Left ventricle myocardium superior (tissue), 1 donor: ENCODE data around the gene ZNF99. TPM values are rescaled to one million over a fixed set of nuclear protein-coding genes. Genes with fewer than 3 reads are reported as not detected.
"Not testable (repeated sequence)": the region's sequence is repeated elsewhere in the genome, so short reads cannot be mapped to it uniquely, and the experiment has no call there.

ENCODE experiments used
- ATAC-seq: fragments of 200-7000 bp; cut with Tn5 transposase; one replicate; pipeline ENCODE4 v1.9.1; 2020; ENCODE audit warnings: mild to moderate bottlenecking, moderate library complexity
- DNase-seq: peaks from one replicate; pipeline ENCODE4 v3.0.0-alpha.2; 2020
- intact Hi-C: fragments of 100-400 bp; cut with micrococcal nuclease; formaldehyde crosslinking; loops from one replicate; pipeline ENCODE4 v1.11.0; 2022
- long read RNA-seq: library from polyadenylated mRNA; unstranded; transcript quantifications from one replicate; pipeline ENCODE4 v2.0.0, GENCODE V29; 2021
- total RNA-seq: library from RNA; stranded (reverse); fragmentation: NEBNext Ultra II Directional; extraction: Animal tissue kit (Norgen Biotek cat#: 25700); gene quantifications from one replicate; pipeline ENCODE4 v1.2.1, GENCODE V29; 2021
- donor health status: DM: no; HTN: yes; CAD: no; lungs with severe emphysema.

The ZNF99 gene
- total RNA-seq = 0.02 TPM
- long read RNA-seq = 0 reads

- peak; percentile 99 for ATAC-seq
- peak; percentile 73 for DNase-seq
- intact Hi-C loops = no loop called here
Measured at GRCh38 chr19:22783651-22784410, at the start of gene ZNF99. TSS of gene ZNF99 (minus strand) at chr19:22784151. CDS start at chr19:22784016, 135 bp downstream.

GRCh38 chr19:22832031-22832762 is 48.2 kb upstream of the ZNF99 start, which contains the start of gene ZNF723:
TSS of gene ZNF723 (plus strand) at chr19:22832291. CDS start at chr19:22832380, 89 bp downstream.
- no peak for ATAC-seq
- DNase-seq = peak; percentile 30
- intact Hi-C loops = no loop called here

- DNase-seq (no peak), ATAC-seq (no peak)
- intact Hi-C loops = no loop called here
Measured at GRCh38 chr19:22831211-22831610, 47.3 kb upstream of the ZNF99 start.

- ATAC-seq (no peak), DNase-seq (no peak)
- intact Hi-C loops = no loop called here
Measured at GRCh38 chr19:22814124-22814523, 30.2 kb upstream of the ZNF99 start.

DNA sequence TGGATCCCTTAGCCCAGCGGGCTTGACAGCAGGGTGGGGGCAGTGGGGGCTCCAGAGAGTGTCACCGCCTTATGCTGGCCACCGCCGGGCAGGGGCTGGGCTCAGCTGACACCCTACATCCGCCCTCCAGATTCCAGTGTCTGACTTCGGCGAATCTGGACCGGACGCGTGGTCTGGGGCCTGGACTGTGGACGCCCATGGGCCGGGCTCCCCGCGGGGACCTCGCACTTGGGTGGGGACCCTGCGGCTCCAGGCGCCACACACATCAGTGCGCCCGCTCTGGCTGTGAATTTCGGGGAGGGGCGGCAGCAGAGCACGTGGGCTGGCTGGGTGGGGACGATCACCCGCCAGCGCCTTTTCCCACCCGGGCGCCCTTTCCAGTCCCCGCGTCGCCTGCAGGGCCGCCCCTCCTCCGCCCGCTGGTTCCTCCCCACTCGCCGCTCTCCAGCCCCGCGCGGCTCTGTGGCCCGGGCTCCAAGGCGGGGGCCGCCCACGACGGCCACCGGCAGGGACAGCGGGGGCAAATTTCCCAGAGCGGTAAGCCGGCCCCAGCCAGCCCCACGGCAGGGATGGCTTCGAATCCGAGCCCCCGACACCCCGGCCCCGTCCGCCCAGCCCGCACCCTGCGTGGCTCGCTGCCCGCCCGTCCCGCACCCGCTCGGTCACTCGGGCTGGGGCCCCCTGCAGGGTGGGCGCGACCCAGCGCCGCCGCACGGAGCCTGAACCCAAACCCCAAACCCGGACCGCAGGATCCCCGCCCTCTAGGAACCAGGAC is 23.3 kb upstream of the ZNF99 start:
- ATAC-seq (no peak), DNase-seq (no peak)
- intact Hi-C loops = no loop called here

GRCh38 chr19:22806418-22806817 is 22.5 kb upstream of the ZNF99 start:
- DNase-seq (no peak), ATAC-seq (no peak)
- intact Hi-C loops = no loop called here

DNA sequence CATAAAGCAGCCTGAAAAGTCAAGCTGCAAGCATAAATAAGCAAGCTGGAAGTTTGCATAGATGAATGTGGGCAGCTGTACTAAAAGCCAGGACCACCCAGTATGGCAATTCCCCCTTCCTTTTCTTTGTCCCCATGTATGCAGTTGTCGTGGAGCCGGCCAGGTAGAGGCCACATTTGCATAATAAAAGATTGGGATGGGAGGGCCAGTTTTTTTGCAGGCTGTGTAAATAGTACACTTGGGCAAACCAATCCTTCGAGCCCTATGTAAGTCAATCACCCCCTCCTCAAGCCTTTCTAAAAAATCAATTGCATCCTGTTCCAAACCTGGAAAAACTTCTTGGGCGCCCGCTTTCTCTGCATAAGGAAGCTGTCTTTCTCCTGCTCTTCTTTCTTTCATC is 13.1 kb upstream of the ZNF99 start:
- intact Hi-C loops = no loop called here
- ATAC-seq (no peak), DNase-seq (no peak)

- ATAC-seq, intact Hi-C loops, DNase-seq: not testable (repeated sequence)
Measured at GRCh38 chr19:22792863-22793262, 8.9 kb upstream of the ZNF99 start.

DNA sequence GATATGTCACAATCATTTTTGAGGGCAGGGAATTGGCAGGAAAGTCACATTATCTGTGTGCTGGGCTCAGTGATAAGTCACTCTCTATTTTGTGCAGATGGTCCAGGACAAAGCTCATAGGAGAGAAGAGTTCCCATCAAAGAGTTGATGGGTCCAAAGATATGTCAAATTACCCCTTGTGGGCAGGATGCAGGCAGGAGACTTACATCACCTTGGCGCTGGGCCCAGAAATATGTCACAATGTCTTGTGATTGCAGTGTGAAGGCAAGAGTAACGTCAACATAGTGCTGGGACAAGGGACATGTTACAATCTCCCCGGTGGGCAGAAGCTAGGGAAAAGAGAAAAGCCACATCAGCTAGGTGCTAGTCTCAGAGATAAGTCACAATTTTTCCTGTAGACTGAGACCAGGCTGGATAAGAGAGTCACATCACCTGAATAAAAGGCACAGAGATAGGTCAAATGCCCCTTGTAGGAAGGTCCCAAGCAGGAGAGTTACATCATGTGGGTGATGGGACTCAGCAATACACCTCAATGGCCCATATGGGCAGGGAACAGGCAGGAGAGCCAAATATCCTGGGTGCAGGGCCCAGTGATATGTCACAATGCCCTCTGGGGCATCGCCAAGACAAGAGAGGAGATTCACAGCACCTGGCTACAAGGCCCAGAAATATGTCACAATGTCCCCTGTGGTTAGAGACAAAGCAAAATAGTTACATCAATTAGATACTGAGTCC is 47.9 kb downstream of the ZNF99 start:
- no peak for DNase-seq
- ATAC-seq = no peak
- intact Hi-C loops = no loop called here

DNA sequence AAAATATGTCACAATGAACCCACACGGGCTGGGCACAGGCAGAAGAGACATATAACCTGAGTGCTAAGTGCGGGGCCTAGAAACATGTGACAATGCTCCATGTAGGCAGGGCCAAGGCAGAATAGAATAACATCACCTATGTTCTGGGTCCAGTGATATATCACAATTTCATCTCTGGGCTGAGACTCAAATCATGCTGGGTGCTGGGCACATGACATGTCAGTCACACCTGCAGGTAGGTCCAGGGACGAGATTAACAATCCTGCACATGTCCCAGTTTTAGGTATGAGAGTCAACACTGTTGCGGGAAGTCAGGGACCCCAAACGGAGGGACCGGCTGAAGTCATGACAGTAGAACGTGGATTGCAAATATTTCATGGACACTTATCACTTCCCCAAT is 50.3 kb downstream of the ZNF99 start:
- DNase-seq = no peak
- intact Hi-C loops = no loop called here
- no peak for ATAC-seq

- ATAC-seq, DNase-seq, intact Hi-C loops: not testable (repeated sequence)
Measured at GRCh38 chr19:22728214-22728613, 55.7 kb downstream of the ZNF99 start.

DNA sequence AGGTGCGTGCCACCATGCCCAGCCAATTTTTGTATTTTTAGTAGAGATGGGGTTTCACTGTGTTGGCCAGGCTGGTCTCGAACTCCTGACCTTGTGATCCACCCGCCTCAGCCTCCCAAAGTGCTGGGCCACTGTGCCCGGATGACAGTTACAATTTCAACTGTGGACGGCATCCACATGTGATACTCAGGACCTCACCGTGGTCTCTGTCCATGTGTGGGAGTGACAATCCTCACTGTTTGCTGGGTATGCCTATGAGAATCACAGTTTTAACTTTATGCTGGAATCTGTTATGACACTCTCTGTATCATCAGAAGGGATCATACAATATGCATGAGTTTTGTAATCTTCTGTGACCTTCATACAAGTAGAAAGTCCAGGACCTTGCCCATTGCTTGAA is 62.4 kb downstream of the ZNF99 start:
- DNase-seq, ATAC-seq, intact Hi-C loops: not testable (repeated sequence)

GRCh38 chr19:22708983-22709382 is 75.0 kb downstream of the ZNF99 start:
- no peak for ATAC-seq
- intact Hi-C loops = no loop called here

GRCh38 chr19:22703096-22703495 is 80.9 kb downstream of the ZNF99 start:
- ATAC-seq, intact Hi-C loops, DNase-seq: not testable (repeated sequence)

More at GRCh38 chr19:22708983-22709382, 75.0 kb downstream of the ZNF99 start:
- no peak for DNase-seq

DNA sequence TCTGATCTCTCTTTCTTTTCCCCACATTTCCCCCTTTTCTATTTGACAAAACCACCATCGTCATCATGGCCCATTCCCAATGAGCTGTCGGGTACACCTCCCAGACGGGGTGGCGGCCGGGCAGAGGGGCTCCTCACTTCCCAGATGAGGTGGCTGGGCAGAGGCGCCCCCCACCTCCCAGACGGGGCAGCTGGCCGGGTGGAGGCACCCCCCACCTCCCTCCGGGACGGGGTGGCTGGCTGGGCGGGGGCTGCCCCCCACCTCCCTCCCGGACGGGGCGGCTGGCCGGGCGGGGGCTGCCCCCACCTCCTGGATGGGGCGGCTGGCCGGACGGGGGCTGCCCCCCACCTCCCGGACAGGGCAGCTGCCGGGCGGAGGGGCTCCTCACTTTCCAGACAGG is 81.3 kb downstream of the ZNF99 start:
- ATAC-seq, intact Hi-C loops, DNase-seq: not testable (repeated sequence)
